Skeletal muscle satellite cell (primary cell): ENCODE data around the gene PROSER1.

Source experiments
- H3K27me3 ChIP-seq: 2 replicates; pipeline ENCODE4 v1.7.0; 2013; ENCODE audit warnings: low read length; ENCODE audit not compliant: control insufficient read depth, insufficient read depth
- H3K36me3 ChIP-seq: 2 replicates; pipeline ENCODE4 v1.7.0; 2013; ENCODE audit warnings: mild to moderate bottlenecking, control low read depth, low read length; ENCODE audit not compliant: insufficient read depth
- H3K4me1 ChIP-seq: 2 replicates; pipeline ENCODE4 v1.7.0; 2013; ENCODE audit warnings: low read length; ENCODE audit not compliant: control insufficient read depth, insufficient read depth
- H3K4me2 ChIP-seq: 2 replicates; pipeline ENCODE4 v1.7.0; 2013; ENCODE audit warnings: mild to moderate bottlenecking, low read length
- H3K4me3 ChIP-seq: 2 replicates; pipeline ENCODE4 v1.7.0; 2013; ENCODE audit warnings: low read length
- H3K9ac ChIP-seq: 2 replicates; pipeline ENCODE4 v1.7.0; 2013; ENCODE audit warnings: mild to moderate bottlenecking, low read depth, low read length, moderate library complexity
- H3K9me3 ChIP-seq: replicated peaks from 2 replicates; pipeline ENCODE4 v1.7.0; 2013; ENCODE audit warnings: mild to moderate bottlenecking, control low read depth, low read length

Gene PROSER1

GRCh38 chr13:38980750-38981078 is 57.2 kb downstream of the PROSER1 start:
- Histone ChIP-seq H3K36me3 (no peaks in the 10 kb centered on the region), H3K4me3 (no peak overlapping the region), H3K27me3 (peaks cover 27% of the 10 kb centered on the region), H3K9me3 (no peaks in the 10 kb centered on the region), H3K4me1 (no peaks in the 10 kb centered on the region), H3K4me2 (no peak overlapping the region), H3K9ac (no peak overlapping the region)

GRCh38 chr13:38979891-38980749 is 57.8 kb downstream of the PROSER1 start:
- Histone ChIP-seq H3K4me2 (no peak overlapping the region), H3K4me1 (no peaks in the 10 kb centered on the region), H3K4me3 (no peak overlapping the region), H3K27me3 (peaks cover 27% of the 10 kb centered on the region), H3K9me3 (no peaks in the 10 kb centered on the region), H3K9ac (no peak overlapping the region), H3K36me3 (no peaks in the 10 kb centered on the region)

GRCh38 chr13:38970380-38971051 is 67.4 kb downstream of the PROSER1 start:
- Histone ChIP-seq H3K4me1 (no peaks in the 10 kb centered on the region), H3K4me3 (no peak overlapping the region), H3K9ac (no peak overlapping the region), H3K9me3 (no peaks in the 10 kb centered on the region), H3K27me3 (peaks cover 21% of the 10 kb centered on the region), H3K36me3 (no peaks in the 10 kb centered on the region), H3K4me2 (no peak overlapping the region)

GRCh38 chr13:38969187-38969586 is 68.7 kb downstream of the PROSER1 start:
- no peak overlapping the region for H3K4me2 ChIP-seq
- H3K9ac ChIP-seq, result no peak overlapping the region
- no peaks in the 10 kb centered on the region for H3K36me3 ChIP-seq
- no peaks in the 10 kb centered on the region for H3K4me1 ChIP-seq
- no peak overlapping the region for H3K4me3 ChIP-seq
- H3K9me3 ChIP-seq, result no peaks in the 10 kb centered on the region
- peaks cover 21% of the 10 kb centered on the region for H3K27me3 ChIP-seq

GRCh38 chr13:38967446-38967845 is 70.4 kb downstream of the PROSER1 start:
- Histone ChIP-seq H3K9ac (no peak overlapping the region), H3K27me3 (peaks cover 21% of the 10 kb centered on the region), H3K4me1 (no peaks in the 10 kb centered on the region), H3K36me3 (no peaks in the 10 kb centered on the region), H3K9me3 (no peaks in the 10 kb centered on the region), H3K4me3 (no peak overlapping the region), H3K4me2 (no peak overlapping the region)

- H3K4me1 ChIP-seq, result no peaks in the 10 kb centered on the region
- H3K9me3 ChIP-seq, result no peaks in the 10 kb centered on the region
- H3K27me3 ChIP-seq, result peaks cover 19% of the 10 kb centered on the region
- H3K4me2 ChIP-seq, result no peak overlapping the region
- H3K9ac ChIP-seq, result no peak overlapping the region
- H3K36me3 ChIP-seq, result no peaks in the 10 kb centered on the region
- no peak overlapping the region for H3K4me3 ChIP-seq
Measured at GRCh38 chr13:38965281-38965680, 72.6 kb downstream of the PROSER1 start.

- H3K36me3 ChIP-seq, result no peaks in the 10 kb centered on the region
- H3K4me2 ChIP-seq, result no peak overlapping the region
- H3K4me3 ChIP-seq, result no peak overlapping the region
- no peaks in the 10 kb centered on the region for H3K4me1 ChIP-seq
- no peaks in the 10 kb centered on the region for H3K27me3 ChIP-seq
- H3K9ac ChIP-seq, result no peak overlapping the region
- H3K9me3 ChIP-seq, result no peaks in the 10 kb centered on the region
Measured at GRCh38 chr13:38960175-38960574, 77.7 kb downstream of the PROSER1 start.
